Measurements from ENCODE around the gene GUCY1B1. TPM values are rescaled to one million over a fixed set of nuclear protein-coding genes. Genes with fewer than 3 reads are reported as not detected.

GUCY1B1 gene
- polyA plus RNA-seq, 1 of the 3 experiments (the other 2 are of a cell fraction) = 0.38 TPM

DNA sequence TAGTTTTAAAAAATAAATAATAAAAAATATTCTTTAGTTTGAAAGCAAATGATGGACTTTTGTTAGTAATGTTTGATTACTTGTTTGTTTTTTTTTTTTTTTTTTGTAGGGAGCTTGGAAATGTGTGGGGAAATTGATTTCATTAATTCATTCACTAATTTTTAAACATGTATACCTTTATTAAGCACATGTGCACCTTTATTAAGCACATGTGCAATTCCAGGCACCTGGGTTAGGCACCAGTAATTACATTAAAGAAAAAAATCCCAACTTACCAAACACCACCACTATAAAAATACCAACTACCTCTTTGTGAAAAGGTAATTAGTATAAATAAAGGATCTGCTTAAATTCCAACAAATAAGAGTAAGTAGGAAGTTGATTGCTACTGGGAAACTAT, 9.5 kb downstream of the GUCY1B1 start:
- ChIA-PET POLR2A (no interaction called here), CTCF (no interaction called here)
- no peaks in the 10 kb centered on the region for H3K27me3 ChIP-seq (ENCODE audit: insufficient read depth)
- DNase-seq = no peak
- H3K4me3 ChIP-seq (ENCODE audit: low read depth in 2 of 2, low read length in 1 of 2) = no peak overlapping the region
- no peak overlapping the region for H2AFZ ChIP-seq (ENCODE audit: low read depth)
- no peaks in the 10 kb centered on the region for H3K9me3 ChIP-seq
- no peaks in the 10 kb centered on the region for H3F3A ChIP-seq (replicated peaks; ENCODE audit: insufficient read depth)
- H3K9me2 ChIP-seq = no peaks in the 10 kb centered on the region
- H3K4me1 ChIP-seq (ENCODE audit: control insufficient read depth in 1 of 2, insufficient read depth in 2 of 2, low read depth in 1 of 2, low read length in 1 of 2) = no peaks in the 10 kb centered on the region
- H3K9ac ChIP-seq = no peak overlapping the region
- no peak for TF ChIP-seq ELF1 (IDR thresholded peaks at IDR 0.05)
- no peak for TF ChIP-seq RFX5 (IDR thresholded peaks at IDR 0.05; ENCODE audit: low read length)
- no peak for TF ChIP-seq FOXJ3 (CRISPR knock-in tag; IDR thresholded peaks at IDR 0.05)
- TF ChIP-seq, protein P1, sequence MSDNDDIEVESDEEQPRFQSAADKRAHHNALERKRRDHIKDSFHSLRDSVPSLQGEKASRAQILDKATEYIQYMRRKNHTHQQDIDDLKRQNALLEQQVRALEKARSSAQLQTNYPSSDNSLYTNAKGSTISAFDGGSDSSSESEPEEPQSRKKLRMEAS (IDR thresholded peaks at IDR 0.05; ENCODE audit: low read depth) = no peak
- no peak for TF ChIP-seq RAD21 (IDR thresholded peaks at IDR 0.05; ENCODE audit: low read length)
- TF ChIP-seq, protein P2, sequence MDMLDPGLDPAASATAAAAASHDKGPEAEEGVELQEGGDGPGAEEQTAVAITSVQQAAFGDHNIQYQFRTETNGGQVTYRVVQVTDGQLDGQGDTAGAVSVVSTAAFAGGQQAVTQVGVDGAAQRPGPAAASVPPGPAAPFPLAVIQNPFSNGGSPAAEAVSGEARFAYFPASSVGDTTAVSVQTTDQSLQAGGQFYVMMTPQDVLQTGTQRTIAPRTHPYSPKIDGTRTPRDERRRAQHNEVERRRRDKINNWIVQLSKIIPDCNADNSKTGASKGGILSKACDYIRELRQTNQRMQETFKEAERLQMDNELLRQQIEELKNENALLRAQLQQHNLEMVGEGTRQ (IDR thresholded peaks at IDR 0.05; ENCODE audit: borderline replicate concordance, low read depth, low read length) = no peak
- H3K4me2 ChIP-seq = no peak overlapping the region
- H4K20me1 ChIP-seq (ENCODE audit: insufficient read depth) = no peaks in the 10 kb centered on the region
- no peak overlapping the region for H3K27ac ChIP-seq (ENCODE audit: low read depth in 2 of 2, low read length in 1 of 2)
- H3K79me2 ChIP-seq (ENCODE audit: insufficient read depth) = no peaks in the 10 kb centered on the region
- H3K36me3 ChIP-seq (replicated peaks in 1 of 2; ENCODE audit: control insufficient read depth in 1 of 2, insufficient read depth in 2 of 2, low read length in 1 of 2) = no peaks in the 10 kb centered on the region

DNA sequence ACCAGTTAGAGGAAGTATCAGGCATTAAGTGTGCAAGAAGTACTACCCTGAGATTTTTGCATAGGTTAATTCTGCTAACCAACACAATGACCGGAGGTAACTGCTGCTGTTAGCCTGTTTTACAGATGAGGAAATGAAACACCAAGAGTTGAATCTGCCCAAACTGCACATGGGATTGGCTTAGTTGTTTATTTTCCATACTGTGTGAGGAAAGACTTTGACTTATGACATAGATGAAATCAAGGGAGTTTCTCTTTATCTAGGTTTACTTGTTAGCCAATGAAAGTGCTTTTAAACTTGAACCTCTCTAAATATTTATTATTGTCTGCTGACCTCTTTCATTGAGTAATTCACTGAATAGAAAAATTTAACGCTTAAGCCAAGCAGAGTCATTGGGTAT, 10.3 kb downstream of the GUCY1B1 start:
- no peak for TF ChIP-seq RFX5 (IDR thresholded peaks at IDR 0.05; ENCODE audit: low read length)
- no peak for TF ChIP-seq EP300 (IDR thresholded peaks at IDR 0.05; ENCODE audit: borderline replicate concordance in 1 of 2, low read depth in 1 of 2, low read length in 1 of 2)
- no peak for TF ChIP-seq CHD2 (IDR thresholded peaks at IDR 0.05; ENCODE audit: low read length, partially characterized antibody)
- TF ChIP-seq NFIC (IDR thresholded peaks at IDR 0.05; ENCODE audit: borderline replicate concordance) = no peak
- no peak for TF ChIP-seq SIN3A (IDR thresholded peaks at IDR 0.05; ENCODE audit: borderline replicate concordance, low read depth, low read length)
- no peak for TF ChIP-seq FOXM1 (IDR thresholded peaks at IDR 0.05; ENCODE audit: low read depth)
- TF ChIP-seq MXI1 (IDR thresholded peaks at IDR 0.05; ENCODE audit: low read depth, low read length) = no peak
- no peak for TF ChIP-seq YY1 (IDR thresholded peaks at IDR 0.05; ENCODE audit: low read depth)
- H3K4me2 ChIP-seq = no peak overlapping the region
- no peak overlapping the region for H3K27ac ChIP-seq (ENCODE audit: low read depth in 2 of 2, low read length in 1 of 2)
- H3F3A ChIP-seq (replicated peaks; ENCODE audit: insufficient read depth) = no peaks in the 10 kb centered on the region
- ChIA-PET CTCF (interaction anchor here (1.5 to 4.1 kb wide), 2 partner anchors 10 to 328 kb away, joined by 6 to 15 read pairs; partner anchors contain the start of gene GUCY1B1), POLR2A (no interaction called here)
- H2AFZ ChIP-seq (ENCODE audit: low read depth) = no peak overlapping the region
- no peaks in the 10 kb centered on the region for H3K9me3 ChIP-seq
- H3K27me3 ChIP-seq (ENCODE audit: insufficient read depth) = no peaks in the 10 kb centered on the region
- no peaks in the 10 kb centered on the region for H3K36me3 ChIP-seq (replicated peaks in 1 of 2; ENCODE audit: control insufficient read depth in 1 of 2, insufficient read depth in 2 of 2, low read length in 1 of 2)
- 61% methylated on average over 2 of the region's 2 CpGs for WGBS (ENCODE audit: low lambda C conversion rate)
- no peak overlapping the region for H3K9ac ChIP-seq
- no peak for DNase-seq
- no peaks in the 10 kb centered on the region for H3K9me2 ChIP-seq
- H4K20me1 ChIP-seq (ENCODE audit: insufficient read depth) = no peaks in the 10 kb centered on the region
- no peak overlapping the region for H3K4me3 ChIP-seq (ENCODE audit: low read depth in 2 of 2, low read length in 1 of 2)
- no peaks in the 10 kb centered on the region for H3K79me2 ChIP-seq (ENCODE audit: insufficient read depth)
- H3K4me1 ChIP-seq (ENCODE audit: control insufficient read depth in 1 of 2, insufficient read depth in 2 of 2, low read depth in 1 of 2, low read length in 1 of 2) = no peaks in the 10 kb centered on the region

All from SK-N-SH (cell line).